WTC11 (cell line): Measurements from ENCODE around the gene ZNF423. TPM values are rescaled to one million over a fixed set of nuclear protein-coding genes. Genes with fewer than 3 reads are reported as not detected.

Experiments
- ATAC-seq: fragments of 200-7000 bp; cut with Tn5 transposase; 2 replicates; pipeline ENCODE4 v1.10.0; 2021; ENCODE audit warnings: mild to moderate bottlenecking, moderate library complexity
- CTCF ChIA-PET: fragments of 300-600 bp; sonication (Branson Sonifier 250); formaldehyde crosslinking; loops from one replicate; lab custom pipeline; 2021; ENCODE audit warnings: antibody characterized with exemption; lab: Charles Lee
- POLR2A ChIA-PET: fragments of 350-600 bp; sonication (Branson Sonifier 250); formaldehyde crosslinking; loops from one replicate; lab custom pipeline; 2021; ENCODE audit warnings: antibody characterized with exemption; lab: Charles Lee
- DNase-seq: peaks from one replicate; pipeline ENCODE4 v3.0.0; 2021; ENCODE audit warnings: low spot score
- H3K27ac Mint-ChIP-seq: 2 replicates; pipeline ENCODE4 v1.8.0; 2021; ENCODE audit warnings: mixed read lengths
- H3K27me3 Mint-ChIP-seq: 2 replicates; pipeline ENCODE4 v1.8.0; 2021; ENCODE audit warnings: low read depth, mild to moderate bottlenecking, moderate library complexity, mixed read lengths
- H3K36me3 Mint-ChIP-seq: 2 replicates; pipeline ENCODE4 v1.8.0; 2021; ENCODE audit warnings: mixed read lengths
- H3K4me1 Mint-ChIP-seq: 2 replicates; pipeline ENCODE4 v1.8.0; 2022; ENCODE audit warnings: mixed read lengths
- H3K4me3 Mint-ChIP-seq: 2 replicates; pipeline ENCODE4 v1.8.0; 2021; ENCODE audit warnings: mild to moderate bottlenecking, moderate library complexity, mixed read lengths
- H3K9me3 Mint-ChIP-seq: 2 replicates; pipeline ENCODE4 v1.8.0; 2021; ENCODE audit warnings: mixed read lengths
- ELF4 ChIP-seq: sonication (generic); formaldehyde crosslinking; IDR thresholded peaks from 2 replicates; pipeline ENCODE4 v1.8.1; 2022; ENCODE audit warnings: low read depth, mild to moderate bottlenecking, moderate library complexity, missing genetic modification reagents
- EMX1 ChIP-seq: fragments of 250-450 bp; sonication (Bioruptor Pico); IDR thresholded peaks from 2 replicates; pipeline ENCODE4 v1.8.0; 2021; ENCODE audit warnings: mild to moderate bottlenecking
- FOXK1 ChIP-seq: sonication (generic); formaldehyde crosslinking; IDR thresholded peaks from 2 replicates; pipeline ENCODE4 v1.8.0; 2022; ENCODE audit warnings: mild to moderate bottlenecking, moderate library complexity, missing genetic modification reagents
- FOXP1 ChIP-seq: sonication (generic); formaldehyde crosslinking; IDR thresholded peaks from 2 replicates; pipeline ENCODE4 v1.8.0; 2022; ENCODE audit warnings: missing genetic modification reagents, mild to moderate bottlenecking, moderate library complexity, borderline replicate concordance
- IRF2 ChIP-seq: sonication (generic); formaldehyde crosslinking; IDR thresholded peaks from 2 replicates; pipeline ENCODE4 v1.8.0; 2022; ENCODE audit warnings: low read depth, missing genetic modification reagents, borderline replicate concordance
- JUN ChIP-seq: sonication (generic); formaldehyde crosslinking; IDR thresholded peaks from 2 replicates; pipeline ENCODE4 v1.8.0; 2023; ENCODE audit warnings: mild to moderate bottlenecking, missing genetic modification reagents
- RORB ChIP-seq: fragments of 250-450 bp; sonication (Bioruptor Pico); IDR thresholded peaks from 2 replicates; pipeline ENCODE4 v1.9.0; 2021; ENCODE audit warnings: mild to moderate bottlenecking
- SMAD4 ChIP-seq: sonication (generic); formaldehyde crosslinking; IDR thresholded peaks from 2 replicates; pipeline ENCODE4 v1.8.0; 2022; ENCODE audit warnings: mild to moderate bottlenecking, missing genetic modification reagents
- SP1 ChIP-seq: sonication (generic); formaldehyde crosslinking; conservative IDR thresholded peaks from 2 replicates; pipeline ENCODE4 v1.8.1; 2022; ENCODE audit warnings: missing genetic modification reagents
- TCF7 ChIP-seq: sonication (generic); formaldehyde crosslinking; IDR thresholded peaks from 2 replicates; pipeline ENCODE4 v1.8.0; 2022; ENCODE audit warnings: mild to moderate bottlenecking, low read depth, missing genetic modification reagents, moderate library complexity
- ZNF138 ChIP-seq: sonication (generic); formaldehyde crosslinking; conservative IDR thresholded peaks from 2 replicates; pipeline ENCODE4 v1.8.1; 2022; ENCODE audit warnings: mild to moderate bottlenecking, moderate library complexity, missing genetic modification reagents
- ZNF317 ChIP-seq: sonication (generic); formaldehyde crosslinking; IDR thresholded peaks from 2 replicates; pipeline ENCODE4 v1.8.1; 2023; ENCODE audit warnings: low read depth, mild to moderate bottlenecking, moderate library complexity, missing genetic modification reagents, borderline replicate concordance
- ZNF396 ChIP-seq: fragments of 250-450 bp; sonication (Bioruptor Pico); IDR thresholded peaks from 2 replicates; pipeline ENCODE4 v1.8.0; 2021; ENCODE audit warnings: mild to moderate bottlenecking, moderate library complexity, borderline replicate concordance
- ZNF423 ChIP-seq: fragments of 250-450 bp; sonication (Bioruptor Pico); IDR thresholded peaks from 2 replicates; pipeline ENCODE4 v2.1.2; 2022; ENCODE audit warnings: mild to moderate bottlenecking, moderate library complexity
- total RNA-seq: library from RNA; stranded (reverse); gene quantifications from 3 replicates; pipeline ENCODE4 v1.2.3, GENCODE V29; 2021
- TF ChIP-seq, protein P1 (sequence below): sonication (generic); formaldehyde crosslinking; IDR thresholded peaks from 2 replicates; pipeline ENCODE4 v1.8.0; 2023; ENCODE audit warnings: mild to moderate bottlenecking, missing genetic modification reagents
- TF ChIP-seq, protein P2 (sequence below): sonication (generic); formaldehyde crosslinking; IDR thresholded peaks from 2 replicates; pipeline ENCODE4 v1.8.0; 2023; ENCODE audit warnings: missing genetic modification reagents, mild to moderate bottlenecking, borderline replicate concordance
- TF ChIP-seq, protein P3 (sequence below): sonication (generic); formaldehyde crosslinking; conservative IDR thresholded peaks from 2 replicates; pipeline ENCODE4 v1.8.1; 2023; ENCODE audit warnings: mild to moderate bottlenecking, low read depth, missing genetic modification reagents, moderate library complexity
- TF ChIP-seq, protein P4 (sequence below): sonication (generic); formaldehyde crosslinking; IDR thresholded peaks from 2 replicates; pipeline ENCODE4 v1.8.1; 2022; ENCODE audit warnings: low read depth, missing genetic modification reagents, borderline replicate concordance
- TF ChIP-seq, protein P5 (sequence below): sonication (generic); formaldehyde crosslinking; IDR thresholded peaks from 2 replicates; pipeline ENCODE4 v1.8.0; 2023; ENCODE audit warnings: missing genetic modification reagents
- TF ChIP-seq, protein P6 (sequence below): sonication (generic); formaldehyde crosslinking; IDR thresholded peaks from 2 replicates; pipeline ENCODE4 v1.8.0; 2022; ENCODE audit warnings: mild to moderate bottlenecking, missing genetic modification reagents
- TF ChIP-seq, protein P7 (sequence below): sonication (generic); formaldehyde crosslinking; IDR thresholded peaks from 2 replicates; pipeline ENCODE4 v1.8.0; 2022; ENCODE audit warnings: mild to moderate bottlenecking, missing genetic modification reagents

ZNF423 gene
- total RNA-seq, 1 experiment from 2014 or later: 38.8 TPM

DNA sequence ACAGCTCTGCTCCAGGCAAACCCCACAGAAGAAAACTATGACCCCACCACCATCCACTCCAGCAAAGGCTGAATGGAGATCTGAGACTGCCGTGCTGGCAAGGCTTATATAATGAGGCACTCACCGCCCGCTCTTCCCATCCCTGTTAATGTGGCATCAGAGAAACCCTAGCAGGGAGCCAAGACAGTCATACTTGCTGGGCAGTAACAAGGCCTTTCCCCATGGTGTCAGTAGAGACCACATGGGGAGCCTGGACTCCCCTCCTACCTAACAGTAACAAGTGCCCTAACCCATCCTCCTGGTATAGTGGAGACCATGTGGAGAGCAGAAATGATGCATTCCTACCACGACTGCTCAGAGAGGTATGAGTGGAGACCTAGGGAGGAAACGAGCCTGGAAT, 247.1 kb downstream of the ZNF423 start:
- TF ChIP-seq ZNF423 (CRISPR knock-in tag): peak; percentile 15; the same call in 1 of the 2 replicates
- no peak for TF ChIP-seq EMX1
- no peak overlapping the region for H3K27ac Mint-ChIP-seq
- no peak for DNase-seq
- ChIA-PET POLR2A (no interaction called here), CTCF (interaction anchor here (0.7 to 5.2 kb wide), 11 partner anchors 15 to 313 kb away, joined by 3 to 27 read pairs (median 4); no protein-coding TSS in a partner anchor)
- H3K4me1 Mint-ChIP-seq: peaks cover 20% of the 10 kb centered on the region
- peak; percentile 84 for ATAC-seq
- H3K27me3 Mint-ChIP-seq: no peaks in the 10 kb centered on the region
- H3K9me3 Mint-ChIP-seq: no peaks in the 10 kb centered on the region
- no peaks in the 10 kb centered on the region for H3K36me3 Mint-ChIP-seq
- no peak overlapping the region for H3K4me3 Mint-ChIP-seq

DNA sequence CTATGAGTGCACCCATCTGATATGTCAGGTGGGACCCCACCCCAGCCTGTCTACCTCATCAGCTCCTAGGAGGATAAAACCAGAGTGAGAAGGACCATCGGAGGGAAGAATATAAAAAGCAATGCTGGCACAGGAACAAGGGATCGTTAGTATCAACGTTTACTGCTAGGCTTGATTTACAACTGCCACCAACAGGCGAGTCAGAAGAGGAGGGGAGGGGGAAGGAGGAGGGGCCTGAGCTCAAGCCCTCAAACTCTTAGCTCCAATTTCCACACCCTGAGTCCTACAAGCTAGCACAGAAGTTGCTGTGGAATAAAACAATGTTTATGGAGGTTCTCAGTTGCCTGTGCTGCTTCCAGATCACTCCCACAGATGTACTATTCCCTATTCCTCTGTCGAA, 247.8 kb downstream of the ZNF423 start:
- H3K36me3 Mint-ChIP-seq: no peaks in the 10 kb centered on the region
- POLR2A ChIA-PET: no interaction called here
- no peak overlapping the region for H3K4me3 Mint-ChIP-seq
- no peak overlapping the region for H3K27ac Mint-ChIP-seq
- TF ChIP-seq FOXK1: no peak
- no peak for TF ChIP-seq ZNF396 (CRISPR knock-in tag)
- TF ChIP-seq, protein P1, sequence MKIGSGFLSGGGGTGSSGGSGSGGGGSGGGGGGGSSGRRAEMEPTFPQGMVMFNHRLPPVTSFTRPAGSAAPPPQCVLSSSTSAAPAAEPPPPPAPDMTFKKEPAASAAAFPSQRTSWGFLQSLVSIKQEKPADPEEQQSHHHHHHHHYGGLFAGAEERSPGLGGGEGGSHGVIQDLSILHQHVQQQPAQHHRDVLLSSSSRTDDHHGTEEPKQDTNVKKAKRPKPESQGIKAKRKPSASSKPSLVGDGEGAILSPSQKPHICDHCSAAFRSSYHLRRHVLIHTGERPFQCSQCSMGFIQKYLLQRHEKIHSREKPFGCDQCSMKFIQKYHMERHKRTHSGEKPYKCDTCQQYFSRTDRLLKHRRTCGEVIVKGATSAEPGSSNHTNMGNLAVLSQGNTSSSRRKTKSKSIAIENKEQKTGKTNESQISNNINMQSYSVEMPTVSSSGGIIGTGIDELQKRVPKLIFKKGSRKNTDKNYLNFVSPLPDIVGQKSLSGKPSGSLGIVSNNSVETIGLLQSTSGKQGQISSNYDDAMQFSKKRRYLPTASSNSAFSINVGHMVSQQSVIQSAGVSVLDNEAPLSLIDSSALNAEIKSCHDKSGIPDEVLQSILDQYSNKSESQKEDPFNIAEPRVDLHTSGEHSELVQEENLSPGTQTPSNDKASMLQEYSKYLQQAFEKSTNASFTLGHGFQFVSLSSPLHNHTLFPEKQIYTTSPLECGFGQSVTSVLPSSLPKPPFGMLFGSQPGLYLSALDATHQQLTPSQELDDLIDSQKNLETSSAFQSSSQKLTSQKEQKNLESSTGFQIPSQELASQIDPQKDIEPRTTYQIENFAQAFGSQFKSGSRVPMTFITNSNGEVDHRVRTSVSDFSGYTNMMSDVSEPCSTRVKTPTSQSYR (CRISPR knock-in tag): no peak
- no peak for TF ChIP-seq EMX1
- no peak for TF ChIP-seq JUN (CRISPR knock-in tag)
- no peak for TF ChIP-seq ZNF317
- no peak for TF ChIP-seq TCF7
- no peak for TF ChIP-seq IRF2 (CRISPR knock-in tag)
- TF ChIP-seq, protein P2, sequence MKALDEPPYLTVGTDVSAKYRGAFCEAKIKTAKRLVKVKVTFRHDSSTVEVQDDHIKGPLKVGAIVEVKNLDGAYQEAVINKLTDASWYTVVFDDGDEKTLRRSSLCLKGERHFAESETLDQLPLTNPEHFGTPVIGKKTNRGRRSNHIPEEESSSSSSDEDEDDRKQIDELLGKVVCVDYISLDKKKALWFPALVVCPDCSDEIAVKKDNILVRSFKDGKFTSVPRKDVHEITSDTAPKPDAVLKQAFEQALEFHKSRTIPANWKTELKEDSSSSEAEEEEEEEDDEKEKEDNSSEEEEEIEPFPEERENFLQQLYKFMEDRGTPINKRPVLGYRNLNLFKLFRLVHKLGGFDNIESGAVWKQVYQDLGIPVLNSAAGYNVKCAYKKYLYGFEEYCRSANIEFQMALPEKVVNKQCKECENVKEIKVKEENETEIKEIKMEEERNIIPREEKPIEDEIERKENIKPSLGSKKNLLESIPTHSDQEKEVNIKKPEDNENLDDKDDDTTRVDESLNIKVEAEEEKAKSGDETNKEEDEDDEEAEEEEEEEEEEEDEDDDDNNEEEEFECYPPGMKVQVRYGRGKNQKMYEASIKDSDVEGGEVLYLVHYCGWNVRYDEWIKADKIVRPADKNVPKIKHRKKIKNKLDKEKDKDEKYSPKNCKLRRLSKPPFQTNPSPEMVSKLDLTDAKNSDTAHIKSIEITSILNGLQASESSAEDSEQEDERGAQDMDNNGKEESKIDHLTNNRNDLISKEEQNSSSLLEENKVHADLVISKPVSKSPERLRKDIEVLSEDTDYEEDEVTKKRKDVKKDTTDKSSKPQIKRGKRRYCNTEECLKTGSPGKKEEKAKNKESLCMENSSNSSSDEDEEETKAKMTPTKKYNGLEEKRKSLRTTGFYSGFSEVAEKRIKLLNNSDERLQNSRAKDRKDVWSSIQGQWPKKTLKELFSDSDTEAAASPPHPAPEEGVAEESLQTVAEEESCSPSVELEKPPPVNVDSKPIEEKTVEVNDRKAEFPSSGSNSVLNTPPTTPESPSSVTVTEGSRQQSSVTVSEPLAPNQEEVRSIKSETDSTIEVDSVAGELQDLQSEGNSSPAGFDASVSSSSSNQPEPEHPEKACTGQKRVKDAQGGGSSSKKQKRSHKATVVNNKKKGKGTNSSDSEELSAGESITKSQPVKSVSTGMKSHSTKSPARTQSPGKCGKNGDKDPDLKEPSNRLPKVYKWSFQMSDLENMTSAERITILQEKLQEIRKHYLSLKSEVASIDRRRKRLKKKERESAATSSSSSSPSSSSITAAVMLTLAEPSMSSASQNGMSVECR: no peak
- TF ChIP-seq, protein P3, sequence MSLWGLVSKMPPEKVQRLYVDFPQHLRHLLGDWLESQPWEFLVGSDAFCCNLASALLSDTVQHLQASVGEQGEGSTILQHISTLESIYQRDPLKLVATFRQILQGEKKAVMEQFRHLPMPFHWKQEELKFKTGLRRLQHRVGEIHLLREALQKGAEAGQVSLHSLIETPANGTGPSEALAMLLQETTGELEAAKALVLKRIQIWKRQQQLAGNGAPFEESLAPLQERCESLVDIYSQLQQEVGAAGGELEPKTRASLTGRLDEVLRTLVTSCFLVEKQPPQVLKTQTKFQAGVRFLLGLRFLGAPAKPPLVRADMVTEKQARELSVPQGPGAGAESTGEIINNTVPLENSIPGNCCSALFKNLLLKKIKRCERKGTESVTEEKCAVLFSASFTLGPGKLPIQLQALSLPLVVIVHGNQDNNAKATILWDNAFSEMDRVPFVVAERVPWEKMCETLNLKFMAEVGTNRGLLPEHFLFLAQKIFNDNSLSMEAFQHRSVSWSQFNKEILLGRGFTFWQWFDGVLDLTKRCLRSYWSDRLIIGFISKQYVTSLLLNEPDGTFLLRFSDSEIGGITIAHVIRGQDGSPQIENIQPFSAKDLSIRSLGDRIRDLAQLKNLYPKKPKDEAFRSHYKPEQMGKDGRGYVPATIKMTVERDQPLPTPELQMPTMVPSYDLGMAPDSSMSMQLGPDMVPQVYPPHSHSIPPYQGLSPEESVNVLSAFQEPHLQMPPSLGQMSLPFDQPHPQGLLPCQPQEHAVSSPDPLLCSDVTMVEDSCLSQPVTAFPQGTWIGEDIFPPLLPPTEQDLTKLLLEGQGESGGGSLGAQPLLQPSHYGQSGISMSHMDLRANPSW: no peak
- TF ChIP-seq RORB (CRISPR knock-in tag): no peak
- TF ChIP-seq, protein P4, sequence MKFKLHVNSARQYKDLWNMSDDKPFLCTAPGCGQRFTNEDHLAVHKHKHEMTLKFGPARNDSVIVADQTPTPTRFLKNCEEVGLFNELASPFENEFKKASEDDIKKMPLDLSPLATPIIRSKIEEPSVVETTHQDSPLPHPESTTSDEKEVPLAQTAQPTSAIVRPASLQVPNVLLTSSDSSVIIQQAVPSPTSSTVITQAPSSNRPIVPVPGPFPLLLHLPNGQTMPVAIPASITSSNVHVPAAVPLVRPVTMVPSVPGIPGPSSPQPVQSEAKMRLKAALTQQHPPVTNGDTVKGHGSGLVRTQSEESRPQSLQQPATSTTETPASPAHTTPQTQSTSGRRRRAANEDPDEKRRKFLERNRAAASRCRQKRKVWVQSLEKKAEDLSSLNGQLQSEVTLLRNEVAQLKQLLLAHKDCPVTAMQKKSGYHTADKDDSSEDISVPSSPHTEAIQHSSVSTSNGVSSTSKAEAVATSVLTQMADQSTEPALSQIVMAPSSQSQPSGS (CRISPR knock-in tag): no peak
- TF ChIP-seq, protein P5, sequence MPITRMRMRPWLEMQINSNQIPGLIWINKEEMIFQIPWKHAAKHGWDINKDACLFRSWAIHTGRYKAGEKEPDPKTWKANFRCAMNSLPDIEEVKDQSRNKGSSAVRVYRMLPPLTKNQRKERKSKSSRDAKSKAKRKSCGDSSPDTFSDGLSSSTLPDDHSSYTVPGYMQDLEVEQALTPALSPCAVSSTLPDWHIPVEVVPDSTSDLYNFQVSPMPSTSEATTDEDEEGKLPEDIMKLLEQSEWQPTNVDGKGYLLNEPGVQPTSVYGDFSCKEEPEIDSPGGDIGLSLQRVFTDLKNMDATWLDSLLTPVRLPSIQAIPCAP (CRISPR knock-in tag): no peak
- TF ChIP-seq FOXP1 (CRISPR knock-in tag): no peak
- TF ChIP-seq, protein P6, sequence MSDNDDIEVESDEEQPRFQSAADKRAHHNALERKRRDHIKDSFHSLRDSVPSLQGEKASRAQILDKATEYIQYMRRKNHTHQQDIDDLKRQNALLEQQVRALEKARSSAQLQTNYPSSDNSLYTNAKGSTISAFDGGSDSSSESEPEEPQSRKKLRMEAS (CRISPR knock-in tag): no peak
- no peak for TF ChIP-seq ZNF138
- TF ChIP-seq SMAD4: no peak
- TF ChIP-seq, protein P7, sequence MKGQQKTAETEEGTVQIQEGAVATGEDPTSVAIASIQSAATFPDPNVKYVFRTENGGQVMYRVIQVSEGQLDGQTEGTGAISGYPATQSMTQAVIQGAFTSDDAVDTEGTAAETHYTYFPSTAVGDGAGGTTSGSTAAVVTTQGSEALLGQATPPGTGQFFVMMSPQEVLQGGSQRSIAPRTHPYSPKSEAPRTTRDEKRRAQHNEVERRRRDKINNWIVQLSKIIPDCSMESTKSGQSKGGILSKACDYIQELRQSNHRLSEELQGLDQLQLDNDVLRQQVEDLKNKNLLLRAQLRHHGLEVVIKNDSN: no peak
- TF ChIP-seq SP1 (CRISPR knock-in tag): no peak
- TF ChIP-seq ELF4 (CRISPR knock-in tag): no peak
- TF ChIP-seq, all 79 proteins: peak for 0
- ATAC-seq: peak; percentile 75
- CTCF ChIA-PET: interaction anchor here (0.7 to 5.2 kb wide), 11 partner anchors 15 to 313 kb away, joined by 3 to 27 read pairs (median 4); no protein-coding TSS in a partner anchor
- Mint-ChIP-seq H3K9me3 (no peaks in the 10 kb centered on the region), H3K4me1 (peaks cover 20% of the 10 kb centered on the region), H3K27me3 (no peaks in the 10 kb centered on the region)
- no peak for DNase-seq
